Measurements from ENCODE around the gene FHOD3. TPM values are rescaled to one million over a fixed set of nuclear protein-coding genes. Genes with fewer than 3 reads are reported as not detected.

Gene FHOD3
- total RNA-seq, 1 experiment from 2014 or later = 0.34 TPM

DNA sequence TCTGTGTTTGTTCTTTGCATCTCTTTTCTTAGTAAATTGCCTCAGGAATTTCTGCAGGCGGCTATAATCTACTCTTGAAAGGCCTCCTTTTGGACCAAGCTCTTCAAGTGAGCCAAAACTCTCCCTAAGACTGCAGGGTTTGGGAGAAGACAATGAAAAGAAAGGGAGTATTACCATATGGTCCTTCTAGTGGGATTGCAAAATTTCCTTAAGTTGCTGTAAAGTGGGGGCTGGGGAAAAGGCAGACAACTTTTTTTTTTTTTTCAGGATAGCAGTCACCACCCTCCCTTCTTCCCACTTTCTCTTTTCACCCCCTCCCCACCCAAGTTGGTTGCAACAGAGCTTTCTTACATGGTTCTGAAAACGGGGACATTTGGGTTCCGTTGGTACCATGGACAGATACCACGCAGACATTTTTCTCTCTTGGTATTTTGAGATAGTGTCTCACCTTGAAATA is 183.7 kb downstream of the FHOD3 start:
- no peak overlapping the region for H3K4me3 ChIP-seq (ENCODE audit: low read depth, low read length, poor library complexity, severe bottlenecking)
- no TSS peak for BruUV-seq (replicated peaks)
- no peaks in the 10 kb centered on the region for H3K36me3 ChIP-seq (ENCODE audit: insufficient read depth, low read length, poor library complexity, severe bottlenecking)
- intact Hi-C loops (cut with micrococcal nuclease; ENCODE audit: unreplicated experiment) = loop anchor here (1.0 kb wide), 1 partner anchor 17 kb away; no protein-coding TSS in a partner anchor
- CTCF ChIA-PET = interaction anchor here (0.6 kb wide), 1 partner anchor 23 kb away, joined by 4 read pairs; no protein-coding TSS in a partner anchor
- peaks cover 3% of the 10 kb centered on the region for H3K27me3 ChIP-seq (replicated peaks; ENCODE audit: insufficient read depth, low read depth, low read length, poor library complexity)
- DNase-seq (ENCODE audit: low spot score) = no peak
- no peaks in the 10 kb centered on the region for H3K9me3 ChIP-seq (ENCODE audit: low read depth, low read length, poor library complexity, severe bottlenecking)
- TF ChIP-seq, protein P1, sequence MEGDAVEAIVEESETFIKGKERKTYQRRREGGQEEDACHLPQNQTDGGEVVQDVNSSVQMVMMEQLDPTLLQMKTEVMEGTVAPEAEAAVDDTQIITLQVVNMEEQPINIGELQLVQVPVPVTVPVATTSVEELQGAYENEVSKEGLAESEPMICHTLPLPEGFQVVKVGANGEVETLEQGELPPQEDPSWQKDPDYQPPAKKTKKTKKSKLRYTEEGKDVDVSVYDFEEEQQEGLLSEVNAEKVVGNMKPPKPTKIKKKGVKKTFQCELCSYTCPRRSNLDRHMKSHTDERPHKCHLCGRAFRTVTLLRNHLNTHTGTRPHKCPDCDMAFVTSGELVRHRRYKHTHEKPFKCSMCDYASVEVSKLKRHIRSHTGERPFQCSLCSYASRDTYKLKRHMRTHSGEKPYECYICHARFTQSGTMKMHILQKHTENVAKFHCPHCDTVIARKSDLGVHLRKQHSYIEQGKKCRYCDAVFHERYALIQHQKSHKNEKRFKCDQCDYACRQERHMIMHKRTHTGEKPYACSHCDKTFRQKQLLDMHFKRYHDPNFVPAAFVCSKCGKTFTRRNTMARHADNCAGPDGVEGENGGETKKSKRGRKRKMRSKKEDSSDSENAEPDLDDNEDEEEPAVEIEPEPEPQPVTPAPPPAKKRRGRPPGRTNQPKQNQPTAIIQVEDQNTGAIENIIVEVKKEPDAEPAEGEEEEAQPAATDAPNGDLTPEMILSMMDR (conservative IDR thresholded peaks at IDR 0.05; ENCODE audit: low read depth, low read length) = no peak
- no peak for TF ChIP-seq EZH2 (IDR thresholded peaks at IDR 0.05; ENCODE audit: borderline replicate concordance, low read depth, low read length, poor library complexity, severe bottlenecking)
- no peak overlapping the region for H3K27ac ChIP-seq (ENCODE audit: low read depth, low read length, poor library complexity, severe bottlenecking)
- no peaks in the 10 kb centered on the region for H3K4me1 ChIP-seq (ENCODE audit: insufficient read depth, low read length, poor library complexity, severe bottlenecking)
- POLR2A ChIA-PET (ENCODE audit: low non-redundant PET) = no interaction called here

DNA sequence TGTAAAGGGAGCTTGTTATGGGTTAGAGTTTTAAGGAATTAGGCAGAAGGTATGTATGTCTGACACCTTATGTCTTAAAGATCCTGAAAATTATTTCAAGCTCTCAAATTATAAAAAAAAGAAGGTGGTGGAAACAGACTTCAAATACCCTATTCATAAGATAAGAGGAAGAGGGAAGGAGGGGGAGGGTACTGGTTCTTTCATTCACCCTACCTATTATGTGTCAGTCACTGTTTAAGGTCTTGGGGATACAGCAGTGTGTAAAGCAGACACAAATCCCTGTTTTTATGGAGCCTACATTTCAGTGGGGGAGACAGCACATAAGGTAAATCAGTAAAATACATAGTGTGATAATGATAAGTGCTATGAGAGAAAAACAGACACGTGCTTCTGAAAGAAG is 184.4 kb downstream of the FHOD3 start:
- POLR2A ChIA-PET (ENCODE audit: low non-redundant PET) = no interaction called here
- intact Hi-C loops (cut with micrococcal nuclease; ENCODE audit: unreplicated experiment) = loop anchor here (1.0 kb wide), 1 partner anchor 18 kb away; no protein-coding TSS in a partner anchor
- no peaks in the 10 kb centered on the region for H3K9me3 ChIP-seq (ENCODE audit: low read depth, low read length, poor library complexity, severe bottlenecking)
- BruUV-seq (replicated peaks) = no TSS peak
- CTCF ChIA-PET = interaction anchor here (0.6 kb wide), 1 partner anchor 22 kb away, joined by 4 read pairs; no protein-coding TSS in a partner anchor
- H3K27ac ChIP-seq (ENCODE audit: low read depth, low read length, poor library complexity, severe bottlenecking) = no peak overlapping the region
- H3K4me3 ChIP-seq (ENCODE audit: low read depth, low read length, poor library complexity, severe bottlenecking) = no peak overlapping the region
- DNase-seq (ENCODE audit: low spot score) = no peak
- H3K4me1 ChIP-seq (ENCODE audit: insufficient read depth, low read length, poor library complexity, severe bottlenecking) = no peaks in the 10 kb centered on the region
- H3K27me3 ChIP-seq (replicated peaks; ENCODE audit: insufficient read depth, low read depth, low read length, poor library complexity) = peaks cover 3% of the 10 kb centered on the region
- H3K36me3 ChIP-seq (ENCODE audit: insufficient read depth, low read length, poor library complexity, severe bottlenecking) = no peaks in the 10 kb centered on the region
- TF ChIP-seq, protein P1 (conservative IDR thresholded peaks at IDR 0.05; ENCODE audit: low read depth, low read length) = no peak
- no peak for TF ChIP-seq EZH2 (IDR thresholded peaks at IDR 0.05; ENCODE audit: borderline replicate concordance, low read depth, low read length, poor library complexity, severe bottlenecking)

DNA sequence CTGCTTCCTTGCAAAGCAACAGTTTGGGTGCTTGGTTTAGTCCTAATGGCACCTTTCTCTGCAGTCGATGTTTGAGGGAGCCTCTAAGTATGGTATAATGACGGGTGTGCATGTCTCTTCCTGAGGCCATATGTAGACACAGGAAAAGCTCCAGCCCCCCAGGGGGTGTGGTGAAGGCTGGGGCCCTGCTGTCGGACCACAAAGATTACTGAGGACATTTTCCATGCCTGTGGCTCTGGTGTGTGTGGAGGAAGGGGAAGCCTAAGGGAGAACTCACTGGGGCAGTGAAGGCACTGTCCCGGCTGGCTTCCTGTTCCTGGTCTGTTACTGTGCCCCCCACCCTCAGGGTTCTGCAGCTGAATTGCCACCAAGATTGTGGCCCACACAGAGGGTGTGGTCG is 187.1 kb downstream of the FHOD3 start:
- Histone ChIP-seq H3K4me3 (ENCODE audit: low read depth, low read length, poor library complexity, severe bottlenecking) (no peak overlapping the region), H3K4me1 (ENCODE audit: insufficient read depth, low read length, poor library complexity, severe bottlenecking) (no peaks in the 10 kb centered on the region), H3K27ac (ENCODE audit: low read depth, low read length, poor library complexity, severe bottlenecking) (no peak overlapping the region), H3K9me3 (ENCODE audit: low read depth, low read length, poor library complexity, severe bottlenecking) (no peaks in the 10 kb centered on the region), H3K36me3 (ENCODE audit: insufficient read depth, low read length, poor library complexity, severe bottlenecking) (no peaks in the 10 kb centered on the region), H3K27me3 (replicated peaks; ENCODE audit: insufficient read depth, low read depth, low read length, poor library complexity) (peaks cover 9% of the 10 kb centered on the region)
- DNase-seq (ENCODE audit: low spot score) = no peak
- ChIA-PET CTCF (no interaction called here), POLR2A (ENCODE audit: low non-redundant PET) (no interaction called here)
- intact Hi-C loops (cut with micrococcal nuclease; ENCODE audit: unreplicated experiment) = no loop called here
- BruUV-seq (replicated peaks) = no TSS peak
- TF ChIP-seq, protein P1 (conservative IDR thresholded peaks at IDR 0.05; ENCODE audit: low read depth, low read length) = no peak
- no peak for TF ChIP-seq EZH2 (IDR thresholded peaks at IDR 0.05; ENCODE audit: borderline replicate concordance, low read depth, low read length, poor library complexity, severe bottlenecking)

Data from A673 (cell line).